PFSK-1 (cell line): ENCODE data around the gene BANF2.

Experiments used
- FOXP2 ChIP-seq: optimal IDR thresholded peaks from 2 replicates; pipeline ENCODE3; 2011; ENCODE audit warnings: borderline replicate concordance, control low read depth, inconsistent platforms; ENCODE audit not compliant: insufficient read depth; ENCODE audit errors: extremely low read length, extremely low read depth
- POLR2AphosphoS5 ChIP-seq: IDR thresholded peaks from 2 replicates; pipeline ENCODE4 v1.6.1; 2012; ENCODE audit warnings: low read depth, mild to moderate bottlenecking, control low read depth, low read length, moderate library complexity
- SIN3A ChIP-seq: IDR thresholded peaks from 2 replicates; pipeline ENCODE4 v1.6.1; 2012; ENCODE audit warnings: mild to moderate bottlenecking, low read length, moderate library complexity, borderline replicate concordance; ENCODE audit not compliant: insufficient read depth
- TAF1 ChIP-seq: IDR thresholded peaks from 2 replicates; pipeline ENCODE4 v1.6.1; 2012; ENCODE audit warnings: low read length, control low read depth, borderline replicate concordance; ENCODE audit not compliant: insufficient read depth
- TF ChIP-seq, protein P1 (sequence below), 2 experiments: IDR thresholded peaks; 2 replicates each; pipeline versions ENCODE4 v1.6.1 to v1.8.0; 2011 to 2012; ENCODE audit warnings: low read depth in 2 of 2, low read length in 2 of 2, control low read depth in 1 of 2, inconsistent platforms in 1 of 2, mild to moderate bottlenecking in 1 of 2, moderate library complexity in 1 of 2; ENCODE audit not compliant: insufficient read depth in 1 of 2

BANF2 gene

DNA sequence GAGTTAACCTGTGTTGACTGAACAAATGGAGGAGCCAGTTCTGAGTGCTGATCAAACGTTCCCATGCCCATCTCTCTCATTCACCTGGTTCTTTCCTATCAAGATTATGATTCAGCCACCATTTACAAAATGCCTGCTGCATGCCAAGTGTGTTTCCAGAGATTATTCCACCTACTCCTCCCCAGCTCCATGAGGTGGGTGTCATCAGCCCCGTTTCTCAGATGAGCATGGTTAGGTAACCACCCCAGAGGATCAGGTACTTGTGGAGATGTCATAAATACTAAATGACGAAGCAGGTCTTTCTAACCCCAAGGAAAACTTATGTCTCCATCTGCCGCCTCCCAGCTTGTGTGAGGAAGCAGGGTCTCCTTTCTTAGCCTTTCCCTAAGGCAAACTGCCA, 2.1 kb downstream of the BANF2 start:
- TF ChIP-seq SIN3A (no peak), FOXP2 (no peak), TAF1 (no peak), POLR2AphosphoS5 (no peak)
- TF ChIP-seq, protein P1, sequence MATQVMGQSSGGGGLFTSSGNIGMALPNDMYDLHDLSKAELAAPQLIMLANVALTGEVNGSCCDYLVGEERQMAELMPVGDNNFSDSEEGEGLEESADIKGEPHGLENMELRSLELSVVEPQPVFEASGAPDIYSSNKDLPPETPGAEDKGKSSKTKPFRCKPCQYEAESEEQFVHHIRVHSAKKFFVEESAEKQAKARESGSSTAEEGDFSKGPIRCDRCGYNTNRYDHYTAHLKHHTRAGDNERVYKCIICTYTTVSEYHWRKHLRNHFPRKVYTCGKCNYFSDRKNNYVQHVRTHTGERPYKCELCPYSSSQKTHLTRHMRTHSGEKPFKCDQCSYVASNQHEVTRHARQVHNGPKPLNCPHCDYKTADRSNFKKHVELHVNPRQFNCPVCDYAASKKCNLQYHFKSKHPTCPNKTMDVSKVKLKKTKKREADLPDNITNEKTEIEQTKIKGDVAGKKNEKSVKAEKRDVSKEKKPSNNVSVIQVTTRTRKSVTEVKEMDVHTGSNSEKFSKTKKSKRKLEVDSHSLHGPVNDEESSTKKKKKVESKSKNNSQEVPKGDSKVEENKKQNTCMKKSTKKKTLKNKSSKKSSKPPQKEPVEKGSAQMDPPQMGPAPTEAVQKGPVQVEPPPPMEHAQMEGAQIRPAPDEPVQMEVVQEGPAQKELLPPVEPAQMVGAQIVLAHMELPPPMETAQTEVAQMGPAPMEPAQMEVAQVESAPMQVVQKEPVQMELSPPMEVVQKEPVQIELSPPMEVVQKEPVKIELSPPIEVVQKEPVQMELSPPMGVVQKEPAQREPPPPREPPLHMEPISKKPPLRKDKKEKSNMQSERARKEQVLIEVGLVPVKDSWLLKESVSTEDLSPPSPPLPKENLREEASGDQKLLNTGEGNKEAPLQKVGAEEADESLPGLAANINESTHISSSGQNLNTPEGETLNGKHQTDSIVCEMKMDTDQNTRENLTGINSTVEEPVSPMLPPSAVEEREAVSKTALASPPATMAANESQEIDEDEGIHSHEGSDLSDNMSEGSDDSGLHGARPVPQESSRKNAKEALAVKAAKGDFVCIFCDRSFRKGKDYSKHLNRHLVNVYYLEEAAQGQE (IDR thresholded peaks at IDR 0.05; ENCODE audit: insufficient read depth in 1 of 2, low read depth in 2 of 2, low read length in 2 of 2), result no peak

DNA sequence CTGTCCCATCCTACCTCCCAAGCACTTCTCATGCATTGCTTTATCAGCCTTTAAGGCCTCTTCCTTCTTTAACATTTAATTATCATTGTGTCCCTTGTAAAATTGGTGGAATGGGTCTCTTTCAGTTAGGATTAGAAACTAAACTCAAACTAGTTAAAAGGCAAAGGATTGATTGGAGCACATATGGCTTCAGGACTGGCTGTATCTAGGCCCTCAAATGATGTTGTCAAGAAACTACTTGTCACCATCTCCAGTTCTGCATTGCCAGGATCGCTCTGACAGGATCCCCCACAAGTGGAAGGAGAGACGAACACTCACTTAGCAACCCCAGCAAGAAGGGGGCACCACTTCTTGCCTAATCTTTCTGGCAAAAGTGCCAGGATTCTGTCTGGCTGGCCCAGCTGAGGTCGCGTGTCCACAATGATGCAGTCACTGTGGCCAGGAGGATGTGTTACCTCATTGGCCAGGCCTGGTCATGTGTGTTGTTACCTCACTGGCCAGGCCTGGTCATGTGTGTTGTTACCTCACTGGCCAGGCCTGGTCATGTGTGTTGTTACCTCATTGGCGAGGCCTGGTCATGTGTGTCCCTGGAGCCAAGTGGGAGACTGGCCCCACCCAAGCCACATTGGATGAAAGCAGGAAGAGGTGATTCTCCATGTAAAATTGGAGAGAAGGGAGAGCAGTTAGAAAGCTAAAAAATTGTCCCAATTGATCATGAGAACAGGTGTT, 5.0 kb downstream of the BANF2 start:
- TF ChIP-seq, protein P1 (IDR thresholded peaks at IDR 0.05; ENCODE audit: insufficient read depth in 1 of 2, low read depth in 2 of 2, low read length in 2 of 2), result no peak
- no peak for TF ChIP-seq TAF1

DNA sequence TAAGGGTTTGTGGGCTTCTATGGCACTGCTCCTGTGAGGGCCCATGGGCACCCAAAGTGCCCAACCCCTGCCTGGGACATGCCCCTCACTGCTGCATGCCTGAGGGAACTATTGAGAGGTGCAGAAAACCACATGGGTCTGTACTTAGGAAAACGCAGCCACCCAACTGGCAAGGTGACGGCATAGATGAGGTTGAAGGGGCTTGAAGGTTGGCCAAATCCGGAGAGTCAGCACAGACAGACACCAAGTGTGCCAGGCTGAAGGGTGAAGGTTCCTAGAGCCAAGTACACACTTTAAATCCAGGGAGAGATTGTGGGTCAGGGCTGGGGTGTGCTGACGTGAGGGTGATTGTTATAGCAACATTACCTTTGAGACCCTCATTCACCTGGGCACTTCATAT, 6.2 kb downstream of the BANF2 start:
- no peak for TF ChIP-seq POLR2AphosphoS5

DNA sequence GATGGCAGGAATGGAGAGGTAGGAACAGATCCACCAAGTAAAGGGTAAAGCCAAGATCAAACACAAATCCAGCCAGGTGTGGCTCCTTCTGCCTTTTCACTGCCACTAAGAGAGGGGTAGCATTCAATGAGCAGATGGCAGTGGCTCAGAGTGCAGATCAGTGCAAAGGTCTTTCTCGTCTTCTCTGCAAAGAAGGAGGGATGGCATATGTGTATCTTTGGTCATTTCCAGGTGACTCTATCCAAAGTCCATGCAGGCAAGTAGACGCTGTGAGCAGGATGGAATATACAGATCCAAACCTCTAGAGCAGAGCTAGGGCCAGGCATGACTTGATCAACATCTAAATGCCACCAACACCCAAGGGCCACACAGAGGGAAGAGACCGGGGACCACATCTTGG, 6.9 kb downstream of the BANF2 start:
- no peak for TF ChIP-seq FOXP2
- TF ChIP-seq SIN3A, result no peak
- TF ChIP-seq, protein P1 (IDR thresholded peaks at IDR 0.05; ENCODE audit: insufficient read depth in 1 of 2, low read depth in 2 of 2, low read length in 2 of 2), result no peak
- TF ChIP-seq TAF1, result no peak
- no peak for TF ChIP-seq POLR2AphosphoS5

DNA sequence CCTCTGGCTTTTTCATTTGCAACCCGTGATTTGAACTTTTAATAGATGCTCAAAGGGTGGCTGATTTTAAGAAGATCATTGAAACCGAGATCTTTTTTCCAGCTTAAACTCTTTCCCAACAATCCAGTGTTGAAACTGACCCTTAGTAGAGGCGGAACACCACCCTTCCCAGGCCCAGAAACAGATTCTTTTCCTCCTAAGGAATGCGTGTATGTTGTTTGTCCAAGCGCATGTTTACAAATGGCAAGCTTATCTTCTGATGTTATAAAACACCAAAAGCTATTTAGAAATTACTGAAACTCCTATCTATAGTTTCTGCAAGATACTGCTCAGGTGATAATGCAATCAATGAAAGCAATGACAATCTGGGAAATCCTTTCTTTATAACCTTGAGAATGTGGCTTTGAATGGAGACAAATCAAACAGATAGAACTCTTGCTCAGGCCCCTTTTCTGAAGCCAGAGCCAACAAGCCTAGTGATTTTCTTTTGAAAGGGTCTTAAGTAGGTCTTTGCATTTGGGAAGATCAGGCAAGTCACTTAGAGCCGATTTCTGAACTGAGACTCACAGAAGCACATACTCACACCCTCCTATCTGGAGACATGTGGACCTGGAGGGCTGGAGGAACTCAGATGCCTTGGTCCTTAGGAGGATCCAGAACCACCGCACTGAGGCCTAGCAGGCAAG, 9.1 kb downstream of the BANF2 start:
- TF ChIP-seq POLR2AphosphoS5 (no peak), SIN3A (no peak), FOXP2 (no peak)

DNA sequence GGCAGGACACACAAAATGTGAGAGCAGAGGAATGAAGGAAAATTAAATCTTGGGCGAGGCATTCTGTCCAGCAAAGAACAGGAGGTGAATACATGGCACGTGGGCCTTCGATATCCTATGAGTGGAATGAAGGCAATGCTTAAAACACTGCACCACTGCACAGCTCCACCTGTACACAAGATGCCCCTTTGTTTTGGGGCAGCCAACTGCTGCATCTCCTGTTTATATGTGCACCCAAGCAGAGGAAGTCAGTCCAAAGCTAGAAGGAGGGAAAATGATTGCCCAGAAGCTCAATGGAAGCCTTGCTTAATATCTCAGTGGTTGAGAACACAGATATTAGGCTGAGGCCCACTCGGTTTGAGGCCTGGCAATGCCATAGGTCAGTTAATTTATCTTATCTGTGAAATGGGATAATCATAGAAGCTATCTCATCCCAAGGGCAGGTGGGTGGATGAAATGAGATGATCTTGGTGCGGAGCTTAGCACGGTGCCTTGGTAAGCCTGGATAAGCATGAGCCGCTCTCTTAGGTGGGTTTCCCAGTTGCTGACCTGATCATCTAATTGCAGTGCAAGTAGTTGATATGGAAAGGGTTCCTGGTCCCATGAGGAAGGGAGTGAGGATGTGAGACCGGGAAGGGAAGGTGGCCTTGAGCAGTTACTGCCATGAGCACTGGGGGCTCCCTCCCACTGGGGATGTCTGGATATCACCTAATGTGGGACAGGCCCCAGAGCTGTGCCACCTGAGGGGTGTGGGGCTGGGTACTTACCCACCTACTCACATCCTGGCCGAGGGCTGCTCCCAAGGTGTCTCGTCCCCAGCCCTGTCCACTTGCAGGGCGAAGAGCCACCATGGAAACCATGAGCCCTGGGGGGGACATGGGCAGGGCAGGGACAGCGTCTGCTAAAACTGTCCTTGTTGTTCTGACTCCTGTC, 9.9 kb downstream of the BANF2 start:
- TF ChIP-seq SIN3A (no peak), FOXP2 (no peak), TAF1 (no peak), POLR2AphosphoS5 (no peak)
- TF ChIP-seq, protein P1 (IDR thresholded peaks at IDR 0.05; ENCODE audit: insufficient read depth in 1 of 2, low read depth in 2 of 2, low read length in 2 of 2), result no peak
